Measurements from ENCODE around the gene PCYOX1L. TPM values are rescaled to one million over a fixed set of nuclear protein-coding genes. Genes with fewer than 3 reads are reported as not detected.

PCYOX1L gene
- total and polyA plus RNA-seq, 2 experiments from 2014 or later = 6.7 to 14.7 TPM

GRCh38 chr5:149391524-149391923, 33.7 kb downstream of the PCYOX1L start:
- Mint-ChIP-seq H3K27ac (no peak overlapping the region), H3K4me3 (no peak overlapping the region), H3K9me3 (no peaks in the 10 kb centered on the region), H3K4me1 (no peaks in the 10 kb centered on the region), H3K27me3 (ENCODE audit: insufficient read depth, low read depth, poor library complexity) (no peaks in the 10 kb centered on the region), H3K36me3 (ENCODE audit: low read depth) (no peaks in the 10 kb centered on the region)
- H3K9me2 ChIP-seq (ENCODE audit: insufficient read depth) = no peaks in the 10 kb centered on the region
- no peaks in the 10 kb centered on the region for H3K79me2 ChIP-seq (replicated peaks; ENCODE audit: insufficient read depth)
- H2AFZ ChIP-seq = no peak overlapping the region
- no peaks in the 10 kb centered on the region for H4K20me1 ChIP-seq (replicated peaks; ENCODE audit: insufficient read depth)
- DNase-seq (ENCODE audit: low spot score) (no peak), ATAC-seq (no peak)
- no peaks in the 10 kb centered on the region for H3F3A ChIP-seq (replicated peaks; ENCODE audit: low read depth)
- H3K27me3 ChIP-seq (ENCODE audit: insufficient read depth) = no peaks in the 10 kb centered on the region
- no peak for TF ChIP-seq CTCF (conservative IDR thresholded peaks at IDR 0.05; ENCODE audit: low read depth in 2 of 2)
- TF ChIP-seq EZH2 (IDR thresholded peaks at IDR 0.05; ENCODE audit: low read depth, unreplicated experiment) = no peak
- TF ChIP-seq ETS1 (IDR thresholded peaks at IDR 0.05) = no peak
- no peak for TF ChIP-seq STAT1 (IDR thresholded peaks at IDR 0.05; ENCODE audit: unreplicated experiment)
- no peak for TF ChIP-seq CREB1 (CRISPR knock-in tag; IDR thresholded peaks at IDR 0.05; ENCODE audit: low read depth)
- TF ChIP-seq ZNF114 (CRISPR knock-in tag; IDR thresholded peaks at IDR 0.05) = no peak
- no peak for TF ChIP-seq JUNB (IDR thresholded peaks at IDR 0.05; ENCODE audit: unreplicated experiment)
- TF ChIP-seq ZNF462 (CRISPR knock-in tag; IDR thresholded peaks at IDR 0.05) = no peak
- no peak for TF ChIP-seq REST (IDR thresholded peaks at IDR 0.05; ENCODE audit: unreplicated experiment)
- H3K27ac ChIP-seq (ENCODE audit: low read depth) = no peak overlapping the region
- H3K4me2 ChIP-seq = no peak overlapping the region
- H3K4me1 ChIP-seq (ENCODE audit: insufficient read depth) = no peaks in the 10 kb centered on the region
- no peak overlapping the region for H3K4me3 ChIP-seq
- H3K36me3 ChIP-seq (ENCODE audit: insufficient read depth) = no peaks in the 10 kb centered on the region

All from GM23338 (cell line).